Body of pancreas (tissue), 4 donors: ENCODE measurements around the gene LPCAT1. TPM values are rescaled to one million over a fixed set of nuclear protein-coding genes. Genes with fewer than 3 reads are reported as not detected.

ENCODE experiments used
- ATAC-seq: fragments of 150-250 bp; one replicate; pipeline ENCODE4 v1.9.1; 2016
- DNase-seq, 4 donors: peaks; one replicate each; pipeline ENCODE4 v3.0.0-alpha.2; 2019
- H3K27ac ChIP-seq, 4 donors: fragments of 200-600 bp; sonication (generic); 1 replicate in 3 of 4; 2 replicates in 1 of 4; pipeline versions ENCODE4 v1.5.1 to v1.6.1; 2016 to 2019; ENCODE audit warnings: mild to moderate bottlenecking in 1 of 4, mixed read lengths in 1 of 4, moderate library complexity in 1 of 4
- H3K27me3 ChIP-seq, 2 donors: fragments of 200-600 bp; sonication (generic); one replicate each; pipeline ENCODE4 v1.6.0; 2016; ENCODE audit warnings: mild to moderate bottlenecking in 1 of 2
- H3K36me3 ChIP-seq, 2 donors: fragments of 200-600 bp; sonication (generic); replicated peaks in 1 of 2; 2 replicates each; pipeline ENCODE4 v1.5.1; 2016; ENCODE audit warnings: low read depth in 2 of 2; ENCODE audit not compliant: insufficient read depth in 1 of 2
- H3K4me1 ChIP-seq: fragments of 200-600 bp; sonication (generic); one replicate; pipeline ENCODE4 v1.6.0; 2016
- H3K4me3 ChIP-seq, 2 donors: fragments of 200-600 bp; sonication (generic); 1 replicate in 1 of 2; 2 replicates in 1 of 2; pipeline ENCODE4 v1.5.1; 2016 to 2019
- H3K9me3 ChIP-seq, 3 donors: fragments of 200-600 bp; sonication (generic); 1 replicate in 2 of 3; 2 replicates in 1 of 3; pipeline ENCODE4 v1.5.1; 2016
- POLR2A ChIP-seq, 3 donors: fragments of 450-650 bp; IDR thresholded peaks; one replicate each; pipeline ENCODE4 v1.6.1; 2016; ENCODE audit warnings: antibody characterized with exemption in 3 of 3, mild to moderate bottlenecking in 2 of 3
- WGBS, 2 donors: methylation state at CpG; one replicate each; pipeline ENCODE4 v1.1.5; 2017; 5-methylcytosine and 5-hydroxymethylcytosine counted together
- intact Hi-C: fragments of 100-400 bp; cut with DNase I; formaldehyde crosslinking; loops from one replicate; pipeline ENCODE4 v1.15.1; 2023
- total RNA-seq, 2 donors: library from RNA; depleted of rRNA; stranded (reverse); fragments of >200 nt; gene quantifications; one replicate each; pipeline ENCODE4 v1.1.0, GENCODE V29; 2016
- TF ChIP-seq, protein P1 (sequence below), 7 experiments: fragments of 450-650 bp in 4 of 7; fragments of 200-600 bp in 3 of 7; sonication (generic) in 3 of 7; IDR thresholded peaks; one replicate each; pipeline ENCODE4 v1.5.1; 2016 to 2019; ENCODE audit warnings: antibody characterized with exemption in 7 of 7

The LPCAT1 gene
- total RNA-seq, 2 donors from 2014 or later: 17.1 to 21.5 TPM

DNA sequence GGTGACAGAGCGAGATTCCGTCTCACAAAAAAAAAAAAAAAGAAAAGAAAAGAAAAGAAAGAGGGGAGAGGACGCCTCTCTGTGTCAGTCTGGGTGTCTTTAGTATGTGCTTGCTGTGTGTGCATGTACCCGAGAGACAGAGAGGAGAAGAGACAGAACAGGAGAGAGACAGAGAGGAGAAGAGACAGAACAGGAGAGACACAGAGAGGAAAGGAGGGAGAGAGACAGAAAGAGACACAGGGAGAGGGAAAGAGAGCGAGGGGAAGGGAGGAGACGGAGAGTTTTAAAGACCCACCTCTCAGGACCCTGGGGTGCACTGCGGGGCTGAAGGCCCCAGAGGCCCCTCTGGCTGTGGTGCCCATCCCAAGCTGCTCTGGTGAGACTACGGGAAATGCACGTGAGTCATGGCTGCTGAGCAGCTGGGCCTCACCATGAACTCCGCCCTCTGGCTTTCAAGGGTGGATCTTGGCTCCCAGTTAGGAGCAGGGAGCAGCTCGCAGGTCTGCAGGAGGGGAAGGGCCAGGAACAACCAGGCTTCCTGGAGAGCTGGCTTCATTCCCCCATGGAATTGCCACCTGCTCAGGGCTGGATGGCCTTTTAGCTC lies 86.4 kb downstream of the LPCAT1 start:
- Histone ChIP-seq H3K9me3 (no peaks in the 10 kb centered on the region), H3K4me3 (no peak overlapping the region), H3K27me3 (peaks cover 0 to 5% of the 10 kb centered on the region in 2 donors), H3K4me1 (no peaks in the 10 kb centered on the region), H3K27ac (no peak overlapping the region), H3K36me3 (no peaks in the 10 kb centered on the region)
- intact Hi-C loops: no loop called here
- 43 to 49% methylated on average over 11 of the region's 11 CpGs for WGBS, 2 donors
- DNase-seq: no peak
- TF ChIP-seq, protein P1, sequence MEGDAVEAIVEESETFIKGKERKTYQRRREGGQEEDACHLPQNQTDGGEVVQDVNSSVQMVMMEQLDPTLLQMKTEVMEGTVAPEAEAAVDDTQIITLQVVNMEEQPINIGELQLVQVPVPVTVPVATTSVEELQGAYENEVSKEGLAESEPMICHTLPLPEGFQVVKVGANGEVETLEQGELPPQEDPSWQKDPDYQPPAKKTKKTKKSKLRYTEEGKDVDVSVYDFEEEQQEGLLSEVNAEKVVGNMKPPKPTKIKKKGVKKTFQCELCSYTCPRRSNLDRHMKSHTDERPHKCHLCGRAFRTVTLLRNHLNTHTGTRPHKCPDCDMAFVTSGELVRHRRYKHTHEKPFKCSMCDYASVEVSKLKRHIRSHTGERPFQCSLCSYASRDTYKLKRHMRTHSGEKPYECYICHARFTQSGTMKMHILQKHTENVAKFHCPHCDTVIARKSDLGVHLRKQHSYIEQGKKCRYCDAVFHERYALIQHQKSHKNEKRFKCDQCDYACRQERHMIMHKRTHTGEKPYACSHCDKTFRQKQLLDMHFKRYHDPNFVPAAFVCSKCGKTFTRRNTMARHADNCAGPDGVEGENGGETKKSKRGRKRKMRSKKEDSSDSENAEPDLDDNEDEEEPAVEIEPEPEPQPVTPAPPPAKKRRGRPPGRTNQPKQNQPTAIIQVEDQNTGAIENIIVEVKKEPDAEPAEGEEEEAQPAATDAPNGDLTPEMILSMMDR (IDR thresholded peaks at IDR 0.05): no peak
- TF ChIP-seq POLR2A (IDR thresholded peaks at IDR 0.05): no peak
- ATAC-seq: no peak

- ATAC-seq (no peak), DNase-seq (no peak)
- H3K4me3 ChIP-seq: no peak overlapping the region
- no peaks in the 10 kb centered on the region for H3K4me1 ChIP-seq
- 63 to 67% methylated on average over 13 to 16 of the region's 16 CpGs for WGBS, 2 donors
- no peaks in the 10 kb centered on the region for H3K36me3 ChIP-seq
- intact Hi-C loops: no loop called here
- no peaks in the 10 kb centered on the region for H3K27me3 ChIP-seq
- no peaks in the 10 kb centered on the region for H3K9me3 ChIP-seq
- no peak overlapping the region for H3K27ac ChIP-seq
- TF ChIP-seq, protein P1 (IDR thresholded peaks at IDR 0.05): no peak
- no peak for TF ChIP-seq POLR2A (IDR thresholded peaks at IDR 0.05)
Observed at GRCh38 chr5:1436681-1437080, 87.1 kb downstream of the LPCAT1 start.

DNA sequence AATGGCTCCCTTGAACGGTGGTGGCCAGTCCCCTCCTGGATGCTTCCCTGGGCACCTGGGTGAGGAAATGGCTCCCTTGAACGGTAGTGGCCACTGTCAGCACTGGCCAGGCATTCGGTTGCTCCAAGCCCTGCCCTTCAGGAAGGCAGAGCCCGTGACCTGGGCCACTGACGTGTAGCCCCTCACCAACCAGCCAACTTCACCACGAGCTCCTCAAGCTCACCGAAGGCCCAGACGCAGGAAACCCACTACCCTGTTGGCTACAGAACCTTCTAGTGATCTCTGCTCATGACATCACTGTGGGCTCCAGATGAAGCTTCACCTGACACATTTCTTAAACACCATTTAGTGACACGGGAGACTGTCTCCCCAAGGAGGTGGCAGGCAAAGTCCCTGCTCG lies 87.7 kb downstream of the LPCAT1 start:
- intact Hi-C loops: no loop called here
- WGBS, 2 donors: 53 to 72% methylated on average over 4 to 10 of the region's 10 CpGs
- TF ChIP-seq POLR2A (IDR thresholded peaks at IDR 0.05): no peak
- TF ChIP-seq, protein P1 (IDR thresholded peaks at IDR 0.05): no peak
- Histone ChIP-seq H3K27me3 (no peaks in the 10 kb centered on the region), H3K4me3 (no peak overlapping the region), H3K36me3 (no peaks in the 10 kb centered on the region), H3K27ac (no peak overlapping the region), H3K9me3 (no peaks in the 10 kb centered on the region), H3K4me1 (no peaks in the 10 kb centered on the region)
- no peak for DNase-seq
- no peak for ATAC-seq

DNA sequence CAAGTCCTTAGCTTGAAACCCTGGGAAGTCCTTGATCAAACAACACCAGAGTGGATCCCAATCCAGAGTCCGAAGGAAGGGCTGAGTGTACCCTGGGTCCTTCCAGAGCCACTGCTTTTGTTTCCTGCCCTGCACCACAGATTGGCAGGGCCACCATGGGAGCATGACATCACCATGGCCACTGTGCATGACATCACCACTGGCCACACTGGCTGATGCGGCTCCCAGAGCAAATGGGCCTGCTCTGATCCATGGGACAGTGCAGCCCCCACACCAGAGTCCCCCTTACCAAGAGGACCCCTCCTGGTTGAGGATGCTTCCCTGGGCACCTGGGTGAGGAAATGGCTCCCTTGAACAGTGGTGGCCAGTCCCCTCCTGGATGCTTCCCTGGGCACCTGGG lies 88.4 kb downstream of the LPCAT1 start:
- Histone ChIP-seq H3K27me3 (no peaks in the 10 kb centered on the region), H3K9me3 (no peaks in the 10 kb centered on the region), H3K4me1 (no peaks in the 10 kb centered on the region), H3K36me3 (no peaks in the 10 kb centered on the region), H3K27ac (no peak overlapping the region), H3K4me3 (no peak overlapping the region)
- TF ChIP-seq, protein P1 (IDR thresholded peaks at IDR 0.05): no peak
- TF ChIP-seq POLR2A (IDR thresholded peaks at IDR 0.05): no peak
- no peak for DNase-seq
- WGBS, 2 donors: 33 to 54% methylated on average over 1 to 2 of the region's 2 CpGs
- intact Hi-C loops: no loop called here
- ATAC-seq: no peak

DNA sequence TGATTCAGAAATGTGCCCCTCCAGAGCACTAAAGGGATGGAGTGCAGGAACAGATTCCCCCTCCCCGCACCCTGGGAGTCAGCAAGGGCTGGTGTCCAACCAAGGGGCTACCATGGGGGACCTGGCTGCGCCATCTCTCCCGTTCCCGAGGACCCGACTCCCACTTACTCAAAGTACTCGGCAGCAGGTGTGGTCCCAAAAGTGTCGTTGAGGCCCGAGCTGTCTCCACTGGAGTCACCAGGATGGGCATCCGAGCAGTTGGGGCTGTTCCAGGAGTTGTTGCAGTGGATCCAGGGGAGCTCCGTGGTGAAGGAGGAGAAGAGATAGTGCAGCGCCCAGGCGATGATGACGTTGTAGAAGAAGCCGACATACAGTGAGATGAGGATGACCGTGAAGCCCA lies 91.5 kb downstream of the LPCAT1 start:
- H3K9me3 ChIP-seq: peaks cover 0 to 9% (median 0%) of the 10 kb centered on the region in 3 donors
- H3K4me3 ChIP-seq: no peak overlapping the region
- H3K27ac ChIP-seq: no peak overlapping the region
- H3K4me1 ChIP-seq: no peaks in the 10 kb centered on the region
- DNase-seq: peak in 1 of 4 donors; percentile 7
- TF ChIP-seq POLR2A (IDR thresholded peaks at IDR 0.05): no peak
- TF ChIP-seq, protein P1 (IDR thresholded peaks at IDR 0.05): no peak
- H3K36me3 ChIP-seq: no peaks in the 10 kb centered on the region
- no peak for ATAC-seq
- H3K27me3 ChIP-seq: no peaks in the 10 kb centered on the region
- WGBS, 2 donors: 83 to 90% methylated on average over 9 to 15 of the region's 15 CpGs
- intact Hi-C loops: no loop called here
